ENCODE data around the gene MKNK1. TPM values are rescaled to one million over a fixed set of nuclear protein-coding genes. Genes with fewer than 3 reads are reported as not detected.

The MKNK1 gene
- total and polyA plus RNA-seq, 2 of the 8 experiments (the other 6 are each of a cell fraction or from before 2014, with no cell fraction given), result 13.9 to 21.5 TPM

- no peak for TF ChIP-seq CTCF (IDR thresholded peaks at IDR 0.05; ENCODE audit: control extremely low read depth in 1 of 3, insufficient read depth in 1 of 3, low read depth in 1 of 3, low read length in 3 of 3)
- no peak for TF ChIP-seq CBX5 (IDR thresholded peaks at IDR 0.05; ENCODE audit: low read depth, low read length)
- TF ChIP-seq POU5F1 (IDR thresholded peaks at IDR 0.05; ENCODE audit: low read depth, low read length), result no peak
- no peak for TF ChIP-seq POLR2AphosphoS5 (IDR thresholded peaks at IDR 0.05; ENCODE audit: low read depth, low read length)
- TF ChIP-seq MAX (IDR thresholded peaks at IDR 0.05), result no peak
- TF ChIP-seq NRF1 (IDR thresholded peaks at IDR 0.05; ENCODE audit: low read depth, low read length), result no peak
Observed at GRCh38 chr1:46545784-46546183, 58.3 kb downstream of the MKNK1 start (continued).

Measured in H1 (cell line).